GM21717 (cell line): Measurements from ENCODE around the gene RIOK1.

Source experiments
- ATAC-seq: cut with Tn5 transposase; IDR thresholded peaks from one replicate; pipeline ENCODE4 v1.9.1; 2021; ENCODE audit warnings: mild to moderate bottlenecking, moderate library complexity; ENCODE audit not compliant: unreplicated experiment

Gene RIOK1

GRCh38 chr6:7406743-7407142 lies 17.1 kb downstream of the RIOK1 start:
- no peak for ATAC-seq

GRCh38 chr6:7409740-7410139 lies 20.1 kb downstream of the RIOK1 start:
- no peak for ATAC-seq

GRCh38 chr6:7410851-7411250 lies 21.2 kb downstream of the RIOK1 start:
- ATAC-seq: no peak

GRCh38 chr6:7411328-7411727 lies 21.7 kb downstream of the RIOK1 start:
- ATAC-seq: no peak

GRCh38 chr6:7413151-7413823 lies 23.7 kb downstream of the RIOK1 start:
- no peak for ATAC-seq

GRCh38 chr6:7414811-7415210 lies 25.2 kb downstream of the RIOK1 start:
- ATAC-seq: no peak

- no peak for ATAC-seq
These were observed 28.1 kb downstream of the RIOK1 start for GRCh38 chr6:7417684-7418083.

- ATAC-seq: no peak
These were observed 28.8 kb downstream of the RIOK1 start for GRCh38 chr6:7418238-7418905.

- ATAC-seq: no peak
These were observed 29.5 kb downstream of the RIOK1 start for GRCh38 chr6:7419065-7419464.

GRCh38 chr6:7421066-7421465 lies 31.5 kb downstream of the RIOK1 start:
- no peak for ATAC-seq

- no peak for ATAC-seq
These were observed 34.5 kb downstream of the RIOK1 start for GRCh38 chr6:7424058-7424457.

- no peak for ATAC-seq
These were observed 35.6 kb downstream of the RIOK1 start for GRCh38 chr6:7424967-7425807.

GRCh38 chr6:7425808-7426190 lies 36.2 kb downstream of the RIOK1 start:
- no peak for ATAC-seq

- ATAC-seq: no peak
These were observed 37.0 kb downstream of the RIOK1 start for GRCh38 chr6:7426447-7427169.

- ATAC-seq: no peak
These were observed 41.7 kb downstream of the RIOK1 start for GRCh38 chr6:7431313-7431673.

GRCh38 chr6:7431674-7432390 lies 42.2 kb downstream of the RIOK1 start:
- no peak for ATAC-seq

- ATAC-seq: no peak
These were observed 42.9 kb downstream of the RIOK1 start for GRCh38 chr6:7432391-7433120.

GRCh38 chr6:7433121-7433617 lies 43.6 kb downstream of the RIOK1 start:
- no peak for ATAC-seq

GRCh38 chr6:7434672-7435071 lies 45.1 kb downstream of the RIOK1 start:
- no peak for ATAC-seq

- no peak for ATAC-seq
These were observed 48.4 kb downstream of the RIOK1 start for GRCh38 chr6:7438011-7438410.
